ENCODE measurements around the gene IRF3.
"Not testable (repeated sequence)": the region's sequence is repeated elsewhere in the genome, so short reads cannot be mapped to it uniquely, and the experiment has no call there.

IRF3 gene

DNA sequence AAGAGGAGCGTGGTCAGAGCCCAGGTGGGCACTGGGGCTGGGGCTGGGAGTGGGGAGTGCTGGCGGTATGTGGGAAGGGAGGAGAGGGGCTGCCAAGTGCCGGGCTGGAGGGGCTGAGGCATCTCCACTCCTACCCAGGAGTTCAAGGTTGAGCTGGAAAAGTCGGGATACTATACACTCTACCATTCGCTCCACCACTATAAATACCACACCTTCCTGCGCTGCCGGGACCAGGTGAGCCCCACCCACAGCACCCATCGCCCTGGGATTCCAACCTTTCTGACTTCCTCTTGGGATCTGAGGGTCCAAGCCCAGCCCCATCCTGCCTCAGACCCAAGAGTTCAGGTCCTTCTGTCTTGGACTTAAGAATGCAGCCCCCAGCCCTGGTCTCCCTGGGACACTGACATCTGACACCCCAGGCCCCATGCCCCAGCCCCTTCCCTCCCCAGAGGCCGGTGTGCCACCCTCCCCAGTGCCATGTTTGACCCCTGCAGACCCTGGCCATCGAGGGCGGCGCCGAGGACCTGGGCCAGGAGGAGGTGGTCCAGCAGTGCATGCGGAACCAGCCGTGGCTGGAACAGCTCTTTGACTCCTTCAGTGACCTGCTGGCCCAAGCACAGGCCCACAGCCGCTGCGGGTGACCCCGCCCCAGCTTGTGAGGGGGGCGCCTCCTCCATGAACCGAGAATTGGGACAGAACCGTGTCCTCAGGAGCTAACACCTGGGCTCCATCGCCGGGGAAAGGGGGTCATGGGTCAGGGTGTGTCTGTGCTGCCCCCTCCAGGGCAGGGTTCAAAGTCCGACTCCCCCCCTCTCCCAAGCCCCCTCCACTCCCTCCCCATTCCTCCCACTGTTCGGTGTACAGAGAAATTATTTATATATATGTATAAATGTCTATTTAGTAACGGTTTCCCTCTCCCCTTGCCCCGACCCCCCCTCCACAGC is 40.4 kb downstream of the IRF3 start:
- DNase-seq (ENCODE audit: low read depth in 2 of 2, low spot score in 1 of 2) = no peak

DNA sequence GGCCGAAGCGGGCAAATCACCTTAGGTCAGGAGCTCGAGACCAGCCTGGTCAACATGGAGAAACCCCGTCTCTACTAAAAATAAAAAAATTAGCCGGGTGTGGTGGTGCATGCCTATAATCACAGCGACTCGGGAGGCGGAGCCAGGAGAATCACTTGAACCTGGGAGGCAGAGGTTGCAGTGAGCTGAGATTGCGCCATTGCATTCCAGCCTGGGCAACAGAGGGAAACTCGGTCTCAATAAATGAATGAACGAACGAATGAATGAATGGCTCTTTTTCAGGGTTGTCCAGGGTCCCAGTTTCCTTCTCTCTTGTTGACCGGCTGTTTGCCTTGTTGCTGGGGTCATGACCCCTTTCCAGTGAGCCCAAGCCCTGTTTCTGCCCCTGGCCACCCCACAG is 47.8 kb downstream of the IRF3 start:
- not testable (repeated sequence) for DNase-seq (ENCODE audit: low read depth in 2 of 2, low spot score in 1 of 2)

DNA sequence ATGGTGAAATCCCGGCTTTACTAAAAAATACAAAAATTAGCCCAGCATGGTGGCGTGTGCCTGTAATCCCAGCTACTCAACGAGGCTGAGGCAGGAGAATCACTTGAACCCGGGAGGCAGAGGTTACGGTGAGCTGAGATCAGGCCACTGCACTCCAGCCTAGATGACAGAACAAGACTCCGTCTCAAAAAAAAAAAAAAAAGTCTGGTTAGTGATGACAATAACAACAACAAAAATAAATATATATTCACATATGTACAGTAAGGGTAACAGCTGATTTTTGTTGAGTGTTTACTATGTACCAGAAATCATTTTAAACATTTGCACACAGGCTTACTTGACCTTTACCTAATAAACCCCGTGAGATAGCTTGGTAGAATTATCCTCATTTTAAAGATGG is 48.7 kb downstream of the IRF3 start:
- DNase-seq (ENCODE audit: low read depth in 2 of 2, low spot score in 1 of 2) = no peak

DNA sequence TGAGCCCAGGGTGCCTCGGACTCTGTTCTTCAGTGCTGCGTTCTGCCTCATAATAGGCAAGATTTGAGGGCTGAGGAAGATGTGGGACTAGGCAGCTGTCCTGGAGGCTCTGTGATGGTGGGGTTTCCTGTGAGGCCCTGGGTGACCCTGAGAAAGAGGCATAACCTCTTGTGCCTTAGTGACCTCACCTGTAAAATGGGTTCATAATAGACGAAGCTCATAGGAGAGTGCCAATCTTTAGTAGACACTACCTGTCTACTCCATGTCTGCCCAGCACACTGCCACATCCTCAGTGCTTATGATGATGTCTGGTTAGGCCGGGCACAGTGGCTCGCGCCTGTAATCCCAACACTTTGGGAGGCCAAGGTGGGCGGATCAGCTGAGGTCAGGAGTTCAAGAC is 49.1 kb downstream of the IRF3 start:
- DNase-seq (ENCODE audit: low read depth in 2 of 2, low spot score in 1 of 2) = no peak

DNA sequence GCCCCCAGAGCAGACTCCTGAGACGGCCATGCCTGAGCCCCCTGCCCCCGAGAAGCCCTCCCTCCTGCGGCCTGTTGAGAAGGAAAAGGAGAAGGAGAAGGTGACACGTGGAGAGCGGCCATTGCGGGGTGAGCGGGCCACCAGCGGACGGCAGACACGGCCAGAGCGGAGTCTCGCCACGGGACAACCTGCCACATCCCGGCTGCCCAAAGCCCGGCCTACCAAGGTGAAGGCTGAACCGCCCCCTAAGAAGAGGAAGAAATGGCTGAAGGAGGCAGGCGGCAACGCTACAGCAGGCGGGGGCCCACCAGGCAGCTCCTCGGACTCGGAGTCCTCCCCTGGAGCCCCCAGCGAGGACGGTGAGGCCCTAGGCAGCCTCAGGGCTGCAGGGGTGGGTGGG is 49.8 kb downstream of the IRF3 start:
- DNase-seq (ENCODE audit: low read depth in 2 of 2, low spot score in 1 of 2) = no peak

DNA sequence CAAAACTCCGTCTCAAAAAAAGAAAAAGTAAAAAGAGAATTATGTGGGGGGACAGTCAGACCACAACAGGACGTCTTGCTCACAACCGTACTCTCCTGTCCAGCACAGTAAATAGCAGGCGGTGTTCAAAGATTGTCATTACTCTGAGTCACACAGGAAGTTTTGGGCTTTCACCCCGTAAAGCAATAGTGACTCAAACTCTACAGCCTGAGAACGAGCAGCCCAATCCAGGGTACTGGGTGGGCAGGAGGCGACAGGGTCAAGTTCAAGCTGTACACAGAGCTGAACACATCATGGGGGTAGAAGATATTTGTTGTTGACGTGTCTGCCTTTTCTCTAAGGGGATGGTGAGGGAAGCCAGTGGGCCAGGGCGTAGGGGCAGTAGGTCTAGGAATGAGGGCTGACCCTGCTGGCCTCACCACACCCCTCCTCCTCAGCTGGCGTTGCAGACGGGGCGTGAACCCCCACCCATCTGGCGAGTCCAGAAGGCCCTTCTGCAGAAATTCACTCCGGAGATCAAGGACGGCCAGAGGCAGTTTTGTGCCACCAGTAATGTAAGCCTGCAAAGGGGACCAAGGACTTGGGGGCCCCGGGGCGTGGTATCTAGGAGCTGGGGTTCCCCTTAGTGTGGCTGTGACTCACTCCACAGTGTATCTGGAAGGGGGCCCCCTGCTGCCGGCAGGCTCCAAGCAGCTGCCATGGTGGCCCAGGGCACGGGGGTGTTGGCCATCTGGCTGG is 51.4 kb downstream of the IRF3 start:
- no peak for DNase-seq (ENCODE audit: low read depth in 2 of 2, low spot score in 1 of 2)

DNA sequence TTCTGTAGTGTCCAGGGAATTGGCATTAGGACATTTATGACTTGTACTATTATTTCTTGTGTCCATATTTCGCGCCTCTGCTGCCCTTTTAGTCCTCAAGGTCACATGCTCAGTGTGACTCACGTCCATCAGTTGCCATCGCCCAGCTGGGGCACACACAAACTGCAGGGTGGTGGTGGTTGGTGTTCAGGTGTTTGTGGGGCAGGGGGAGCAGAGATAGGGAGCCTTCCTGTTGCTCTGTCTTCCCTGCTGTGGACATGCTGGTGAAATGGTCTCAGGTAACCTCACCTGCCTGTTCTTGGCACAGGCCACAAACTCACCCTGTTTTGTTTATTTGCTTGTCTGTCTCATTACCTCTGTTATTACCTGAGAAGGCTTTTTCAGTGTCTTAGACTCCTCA is 52.3 kb downstream of the IRF3 start:
- DNase-seq (ENCODE audit: low read depth in 2 of 2, low spot score in 1 of 2) = no peak
